ENCODE data around the gene GYG2. TPM values are rescaled to one million over a fixed set of nuclear protein-coding genes. Genes with fewer than 3 reads are reported as not detected.
A peak's percentile ranks its signal among the peaks of the same experiment; 100 is the strongest.
"Not testable (repeated sequence)": the region's sequence is repeated elsewhere in the genome, so short reads cannot be mapped to it uniquely, and the experiment has no call there.

Gene GYG2
- total RNA-seq, 1 donor from 2014 or later: 60.8 TPM

DNA sequence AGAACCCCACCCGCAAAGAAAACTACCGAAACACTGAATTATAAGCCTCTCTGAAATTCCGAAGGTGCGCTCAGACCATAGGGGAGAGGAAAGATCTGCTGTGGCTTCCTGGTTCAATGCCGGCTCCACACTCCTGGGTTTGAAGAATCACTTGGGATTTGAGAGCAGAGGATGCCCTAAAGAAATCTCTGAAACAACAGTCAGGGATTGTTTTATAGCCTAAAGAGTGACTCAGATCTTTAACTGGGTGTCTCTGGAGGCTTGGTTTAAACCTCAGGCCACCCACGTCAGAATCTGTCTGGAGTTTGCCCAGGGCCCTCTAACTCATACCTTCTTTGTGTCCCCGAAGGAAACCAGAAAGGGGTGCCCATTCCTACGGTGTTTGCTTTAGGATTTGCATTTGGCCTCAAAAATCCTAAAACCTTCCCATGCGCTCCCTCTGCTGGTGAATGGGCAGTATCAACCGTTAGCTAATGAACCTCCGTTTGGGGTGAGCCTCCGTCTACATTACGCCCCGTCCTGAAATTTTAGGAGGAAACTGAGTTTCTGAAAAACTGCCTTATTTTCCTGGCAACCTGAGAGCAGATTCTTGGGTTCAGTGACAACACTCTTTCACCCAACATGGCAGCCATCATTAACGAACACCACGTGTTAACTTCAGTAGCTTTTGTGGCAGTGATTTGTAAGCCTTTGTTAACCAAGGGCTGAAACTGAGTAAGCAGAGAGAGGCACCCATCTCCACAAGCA, 16.4 kb upstream of the GYG2 start:
- peak overlapping the region; percentile 56 for H3K4me3 Mint-ChIP-seq
- not testable (repeated sequence) for H3K9me3 Mint-ChIP-seq; H3K36me3 Mint-ChIP-seq; H3K27me3 Mint-ChIP-seq (ENCODE audit: low read depth)
- peak in 1 of 2 experiments; percentile 63 for DNase-seq (ENCODE audit: low spot score in 2 of 2, unreplicated experiment in 2 of 2)
- H3K4me1 Mint-ChIP-seq: peaks cover 17% of the 10 kb centered on the region
- peak overlapping the region; percentile 84 for H3K27ac Mint-ChIP-seq
- peak; percentile 70 for TF ChIP-seq CTCF (IDR thresholded peaks at IDR 0.05; ENCODE audit: unreplicated experiment)

GRCh38 chrX:2817036-2817435, 11.7 kb upstream of the GYG2 start:
- Mint-ChIP-seq H3K9me3 (no peaks in the 10 kb centered on the region), H3K27me3 (ENCODE audit: low read depth) (no peaks in the 10 kb centered on the region), H3K4me1 (peaks cover 18% of the 10 kb centered on the region), H3K27ac (no peak overlapping the region), H3K4me3 (no peak overlapping the region), H3K36me3 (no peaks in the 10 kb centered on the region)
- TF ChIP-seq CTCF (IDR thresholded peaks at IDR 0.05; ENCODE audit: unreplicated experiment): no peak
- no peak for DNase-seq (ENCODE audit: low spot score in 2 of 2, unreplicated experiment in 2 of 2)

GRCh38 chrX:2819345-2820135, 9.2 kb upstream of the GYG2 start:
- H3K4me1 Mint-ChIP-seq: peaks cover 8% of the 10 kb centered on the region
- H3K27ac Mint-ChIP-seq: no peak overlapping the region
- no peak overlapping the region for H3K4me3 Mint-ChIP-seq
- H3K9me3 Mint-ChIP-seq: no peaks in the 10 kb centered on the region
- peak; percentile 65 for TF ChIP-seq CTCF (IDR thresholded peaks at IDR 0.05; ENCODE audit: unreplicated experiment)
- DNase-seq (ENCODE audit: low spot score in 2 of 2, unreplicated experiment in 2 of 2): no peak
- H3K36me3 Mint-ChIP-seq: no peaks in the 10 kb centered on the region
- no peaks in the 10 kb centered on the region for H3K27me3 Mint-ChIP-seq (ENCODE audit: low read depth)

GRCh38 chrX:2820136-2820771, 8.5 kb upstream of the GYG2 start:
- peaks cover 5% of the 10 kb centered on the region for H3K4me1 Mint-ChIP-seq
- H3K27me3 Mint-ChIP-seq (ENCODE audit: low read depth): no peaks in the 10 kb centered on the region
- TF ChIP-seq CTCF (IDR thresholded peaks at IDR 0.05; ENCODE audit: unreplicated experiment): no peak
- H3K9me3 Mint-ChIP-seq: no peaks in the 10 kb centered on the region
- no peak overlapping the region for H3K27ac Mint-ChIP-seq
- DNase-seq (ENCODE audit: low spot score in 2 of 2, unreplicated experiment in 2 of 2): no peak
- no peak overlapping the region for H3K4me3 Mint-ChIP-seq
- no peaks in the 10 kb centered on the region for H3K36me3 Mint-ChIP-seq

- no peak for TF ChIP-seq CTCF (IDR thresholded peaks at IDR 0.05; ENCODE audit: unreplicated experiment)
- H3K4me1 Mint-ChIP-seq: peaks cover 5% of the 10 kb centered on the region
- H3K27me3 Mint-ChIP-seq (ENCODE audit: low read depth): no peaks in the 10 kb centered on the region
- no peak for DNase-seq (ENCODE audit: low spot score in 2 of 2, unreplicated experiment in 2 of 2)
- no peaks in the 10 kb centered on the region for H3K36me3 Mint-ChIP-seq
- no peak overlapping the region for H3K4me3 Mint-ChIP-seq
- peak overlapping the region; percentile 51 for H3K27ac Mint-ChIP-seq
- H3K9me3 Mint-ChIP-seq: no peaks in the 10 kb centered on the region
Observed at GRCh38 chrX:2823795-2824386, 4.8 kb upstream of the GYG2 start.
